Lower lobe of right lung (tissue), 2 donors: ENCODE measurements around the gene ZBP1. TPM values are rescaled to one million over a fixed set of nuclear protein-coding genes. Genes with fewer than 3 reads are reported as not detected.

Experiments used
- ATAC-seq, 2 donors: fragments of 200-7000 bp; cut with Tn5 transposase; one replicate each; pipeline ENCODE4 v1.9.1; 2020 to 2022; ENCODE audit warnings: mild to moderate bottlenecking in 2 of 2, moderate library complexity in 2 of 2
- DNase-seq: peaks from one replicate; pipeline ENCODE4 v3.0.0-alpha.2; 2020
- H3K27ac ChIP-seq: fragments of 200-600 bp; one replicate; pipeline ENCODE4 v1.8.0; 2022
- H3K27me3 ChIP-seq: fragments of 200-600 bp; one replicate; pipeline ENCODE4 v1.8.0; 2022; ENCODE audit warnings: low read depth
- H3K36me3 ChIP-seq: fragments of 200-600 bp; one replicate; pipeline ENCODE4 v1.8.0; 2022; ENCODE audit warnings: mild to moderate bottlenecking
- H3K4me1 ChIP-seq: fragments of 200-600 bp; one replicate; pipeline ENCODE4 v1.8.0; 2022
- H3K4me3 ChIP-seq: fragments of 200-600 bp; one replicate; pipeline ENCODE4 v1.8.0; 2022; ENCODE audit warnings: mild to moderate bottlenecking
- H3K9me3 ChIP-seq: fragments of 200-600 bp; one replicate; pipeline ENCODE4 v1.8.0; 2022
- intact Hi-C: fragments of 100-400 bp; cut with DNase I; formaldehyde crosslinking; loops from one replicate; pipeline ENCODE4 v1.11.0; 2022
- total RNA-seq: library from RNA; stranded (reverse); fragmentation: NEBNext Ultra II Directional; extraction: Animal tissue kit (Norgen Biotek cat#: 25700); gene quantifications from one replicate; pipeline ENCODE4 v1.2.1, GENCODE V29; 2021
- TF ChIP-seq, protein P1 (sequence below): fragments of 200-600 bp; IDR thresholded peaks from one replicate; pipeline ENCODE4 v1.8.0; 2022; ENCODE audit warnings: antibody characterized with exemption, mild to moderate bottlenecking
- donor health status: DM: no; HTN: yes; CAD: no; lungs with severe emphysema.

ZBP1 gene
- total RNA-seq, 1 donor from 2014 or later, result 5.8 TPM

DNA sequence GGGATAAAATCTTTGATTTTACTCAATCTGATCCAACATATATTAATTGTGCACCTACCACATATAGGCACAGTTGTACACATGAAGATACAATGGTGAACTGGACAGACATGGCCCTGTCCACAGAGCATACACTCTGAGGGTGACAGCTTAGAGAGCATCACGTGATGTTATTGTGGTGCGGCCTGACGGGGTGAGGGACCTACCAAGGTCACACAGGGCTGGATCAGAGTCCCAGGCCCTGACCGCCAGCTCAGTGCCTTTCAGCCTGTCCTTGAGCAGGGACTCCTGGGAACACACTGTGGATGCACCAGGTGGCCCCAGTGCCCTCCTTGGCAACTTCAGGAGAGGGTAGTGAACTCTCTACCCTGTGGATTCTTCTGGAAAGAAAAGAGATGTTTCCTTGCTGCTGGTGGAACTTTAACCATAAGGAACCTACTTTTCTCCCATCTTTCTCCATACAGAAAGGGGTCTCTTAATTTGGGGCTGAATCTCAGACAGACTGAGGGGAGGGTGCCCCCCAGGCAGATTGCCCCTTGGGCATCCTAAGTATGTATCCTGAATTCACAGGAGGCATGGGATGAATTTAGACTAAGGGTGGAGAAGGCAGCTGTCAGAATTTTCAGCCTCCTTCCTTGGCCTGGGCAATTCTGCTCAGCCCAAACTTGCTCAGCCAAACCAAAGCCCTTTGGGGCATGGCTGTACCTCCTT, 32.8 kb downstream of the ZBP1 start:
- Histone ChIP-seq H3K9me3 (peaks cover 5% of the 10 kb centered on the region), H3K27ac (no peak overlapping the region), H3K27me3 (peaks cover 7% of the 10 kb centered on the region), H3K36me3 (no peaks in the 10 kb centered on the region), H3K4me3 (no peak overlapping the region), H3K4me1 (peaks cover 6% of the 10 kb centered on the region)
- intact Hi-C loops, result no loop called here
- no peak for ATAC-seq
- TF ChIP-seq, protein P1, sequence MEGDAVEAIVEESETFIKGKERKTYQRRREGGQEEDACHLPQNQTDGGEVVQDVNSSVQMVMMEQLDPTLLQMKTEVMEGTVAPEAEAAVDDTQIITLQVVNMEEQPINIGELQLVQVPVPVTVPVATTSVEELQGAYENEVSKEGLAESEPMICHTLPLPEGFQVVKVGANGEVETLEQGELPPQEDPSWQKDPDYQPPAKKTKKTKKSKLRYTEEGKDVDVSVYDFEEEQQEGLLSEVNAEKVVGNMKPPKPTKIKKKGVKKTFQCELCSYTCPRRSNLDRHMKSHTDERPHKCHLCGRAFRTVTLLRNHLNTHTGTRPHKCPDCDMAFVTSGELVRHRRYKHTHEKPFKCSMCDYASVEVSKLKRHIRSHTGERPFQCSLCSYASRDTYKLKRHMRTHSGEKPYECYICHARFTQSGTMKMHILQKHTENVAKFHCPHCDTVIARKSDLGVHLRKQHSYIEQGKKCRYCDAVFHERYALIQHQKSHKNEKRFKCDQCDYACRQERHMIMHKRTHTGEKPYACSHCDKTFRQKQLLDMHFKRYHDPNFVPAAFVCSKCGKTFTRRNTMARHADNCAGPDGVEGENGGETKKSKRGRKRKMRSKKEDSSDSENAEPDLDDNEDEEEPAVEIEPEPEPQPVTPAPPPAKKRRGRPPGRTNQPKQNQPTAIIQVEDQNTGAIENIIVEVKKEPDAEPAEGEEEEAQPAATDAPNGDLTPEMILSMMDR, result no peak
- no peak for DNase-seq

DNA sequence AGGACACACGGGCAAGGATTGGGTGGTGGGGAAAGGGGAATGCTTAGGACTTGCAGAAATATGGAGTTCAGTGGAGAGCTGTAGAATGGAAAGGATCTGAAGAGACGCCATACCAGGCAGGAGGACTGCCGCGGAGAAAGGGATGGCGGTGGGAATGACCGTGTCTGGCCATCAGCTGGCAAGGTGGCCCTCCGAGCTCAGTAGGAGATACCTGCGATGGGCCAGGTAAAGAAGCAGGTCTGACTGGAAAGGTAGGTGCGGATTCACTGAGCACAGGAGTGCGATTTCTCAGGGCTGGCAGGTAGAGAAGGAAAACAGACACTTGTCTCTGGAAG, 33.3 kb downstream of the ZBP1 start:
- Histone ChIP-seq H3K27ac (no peak overlapping the region), H3K4me1 (peaks cover 11% of the 10 kb centered on the region)
- intact Hi-C loops, result no loop called here

DNA sequence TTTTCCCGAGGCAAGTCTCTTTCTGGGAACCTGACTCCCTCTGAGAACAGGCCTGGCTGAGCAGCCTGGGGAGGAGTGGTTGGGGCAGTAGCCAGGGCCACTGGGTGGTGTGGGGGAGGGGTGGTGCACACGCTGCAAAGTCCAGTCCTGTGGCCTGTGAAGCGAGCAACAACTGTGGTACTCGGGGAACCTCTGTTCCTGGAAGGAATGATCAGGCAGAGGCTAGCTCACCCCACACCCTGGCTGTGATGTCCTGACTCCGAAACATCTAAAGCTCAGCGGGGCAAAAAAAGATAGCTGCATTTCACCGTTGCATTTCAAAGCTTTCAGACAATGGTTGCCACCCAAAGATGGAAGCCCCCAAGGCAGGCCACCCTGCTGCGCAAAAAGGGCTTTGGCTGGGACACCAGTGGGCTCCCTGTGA, 33.8 kb downstream of the ZBP1 start:
- H3K27ac ChIP-seq, result no peak overlapping the region
- H3K27me3 ChIP-seq, result peaks cover 7% of the 10 kb centered on the region
- DNase-seq, result no peak
- H3K4me3 ChIP-seq, result no peak overlapping the region
- intact Hi-C loops, result no loop called here
- no peak for ATAC-seq
- H3K36me3 ChIP-seq, result no peaks in the 10 kb centered on the region
- TF ChIP-seq, protein P1, result no peak
- peaks cover 16% of the 10 kb centered on the region for H3K4me1 ChIP-seq
- peaks cover 5% of the 10 kb centered on the region for H3K9me3 ChIP-seq

More for the DNA sequence above, 33.3 kb downstream of the ZBP1 start:
- Histone ChIP-seq H3K9me3 (peaks cover 5% of the 10 kb centered on the region), H3K36me3 (no peaks in the 10 kb centered on the region), H3K4me3 (no peak overlapping the region), H3K27me3 (peaks cover 7% of the 10 kb centered on the region)
- DNase-seq (no peak), ATAC-seq (no peak)
- TF ChIP-seq, protein P1, result no peak

DNA sequence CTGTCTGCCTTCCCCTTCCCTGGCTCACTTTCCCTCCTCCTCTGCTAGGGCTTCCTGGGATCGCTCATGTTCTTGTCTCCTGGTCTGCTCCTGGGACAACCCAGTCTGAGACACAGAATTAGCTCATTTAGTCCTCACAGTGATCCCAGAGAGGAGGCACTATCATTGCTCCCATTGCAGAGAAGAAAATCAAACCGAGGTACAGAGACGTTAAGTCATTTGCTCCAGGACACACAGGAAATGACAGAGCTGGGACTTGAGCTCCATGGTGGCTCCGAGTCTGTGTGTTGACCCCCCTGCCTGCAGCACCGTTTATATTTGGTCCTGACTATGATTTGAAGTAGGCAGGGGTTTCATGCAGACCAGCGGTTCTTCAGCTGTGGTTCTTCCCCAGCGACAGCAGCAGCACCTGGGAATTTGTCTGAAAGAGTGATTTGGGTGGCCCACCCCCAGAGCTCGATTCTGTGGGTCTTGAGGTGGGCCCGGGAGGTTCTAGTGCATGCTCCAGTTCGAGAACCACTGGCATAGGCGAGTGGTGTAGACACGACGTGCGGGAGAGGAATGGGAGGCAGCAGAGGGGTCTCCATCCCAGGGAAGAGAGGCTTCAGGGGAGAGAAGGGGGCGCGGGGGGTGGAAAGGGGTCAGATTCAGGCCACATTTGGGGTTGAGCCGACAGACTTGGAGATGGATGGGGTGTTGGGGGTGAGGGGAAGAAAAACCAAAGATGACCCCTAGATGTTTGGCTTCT, 34.6 kb downstream of the ZBP1 start:
- Histone ChIP-seq H3K4me1 (peaks cover 23% of the 10 kb centered on the region), H3K36me3 (no peaks in the 10 kb centered on the region), H3K27me3 (peaks cover 13% of the 10 kb centered on the region), H3K9me3 (peaks cover 5% of the 10 kb centered on the region), H3K27ac (no peak overlapping the region), H3K4me3 (no peak overlapping the region)
- intact Hi-C loops, result no loop called here
- TF ChIP-seq, protein P1, result no peak
- ATAC-seq, result no peak
- DNase-seq, result no peak

DNA sequence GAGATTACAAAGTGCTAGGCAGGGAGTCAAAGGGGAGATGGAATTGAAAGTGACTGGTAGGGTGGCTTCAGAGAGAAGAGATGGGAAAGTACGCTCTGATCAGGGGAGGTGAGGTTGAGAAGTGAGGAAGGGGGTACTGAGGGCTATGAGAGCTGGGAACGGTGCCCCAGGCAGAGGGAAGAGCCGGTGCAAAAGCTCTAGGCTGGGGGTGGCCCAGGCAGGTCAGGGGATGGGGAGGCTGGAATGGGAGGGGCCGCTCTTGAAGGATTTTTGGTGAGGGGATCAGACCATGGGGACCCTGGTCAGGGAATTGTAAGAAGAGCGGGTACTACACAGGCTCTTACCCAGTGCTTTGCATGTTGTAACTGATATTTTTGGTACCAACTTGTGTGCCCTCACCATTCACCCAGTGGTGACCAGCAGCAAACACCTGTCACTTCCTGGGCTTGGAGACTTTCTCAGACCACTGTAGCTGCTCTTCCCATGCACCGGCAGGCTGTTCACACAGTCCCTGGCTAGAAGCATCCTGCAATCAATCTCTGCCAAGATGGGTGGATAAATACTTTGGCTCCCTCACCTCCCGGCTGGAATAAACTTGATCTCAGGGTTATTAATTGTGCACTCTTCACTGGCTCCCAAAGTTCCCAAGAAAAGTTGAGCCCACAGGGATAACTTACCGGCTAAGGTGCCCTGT, 35.3 kb downstream of the ZBP1 start:
- no peaks in the 10 kb centered on the region for H3K36me3 ChIP-seq
- no peak for ATAC-seq
- H3K9me3 ChIP-seq, result peaks cover 5% of the 10 kb centered on the region
- peaks cover 20% of the 10 kb centered on the region for H3K27me3 ChIP-seq
- H3K27ac ChIP-seq, result no peak overlapping the region
- TF ChIP-seq, protein P1, result no peak
- H3K4me1 ChIP-seq, result peaks cover 31% of the 10 kb centered on the region
- no peak for DNase-seq
- no peak overlapping the region for H3K4me3 ChIP-seq
- intact Hi-C loops, result no loop called here
